Activated effector memory CD4-positive, alpha-beta T cell treated with Interleukin-2 at 50 U/mL for 16 hours (primary cell): Measurements from ENCODE around the gene PALS2.

ENCODE experiments used
- DNase-seq: peaks from one replicate; pipeline ENCODE4 v3.0.0-alpha.2; 2020

Gene PALS2

GRCh38 chr7:24595671-24596418 is 22.6 kb downstream of the PALS2 start:
- no peak for DNase-seq

- DNase-seq, result no peak
Observed at GRCh38 chr7:24597014-24597413, 23.8 kb downstream of the PALS2 start.

- DNase-seq, result no peak
Observed at GRCh38 chr7:24601600-24601999, 28.3 kb downstream of the PALS2 start.

- no peak for DNase-seq
Observed at GRCh38 chr7:24602860-24603456, 29.7 kb downstream of the PALS2 start.

GRCh38 chr7:24604630-24605029 is 31.4 kb downstream of the PALS2 start:
- DNase-seq, result no peak

- no peak for DNase-seq
Observed at GRCh38 chr7:24608504-24608903, 35.3 kb downstream of the PALS2 start.

GRCh38 chr7:24609059-24609458 is 35.8 kb downstream of the PALS2 start:
- DNase-seq, result no peak

- no peak for DNase-seq
Observed at GRCh38 chr7:24609570-24609969, 36.3 kb downstream of the PALS2 start.

- DNase-seq, result no peak
Observed at GRCh38 chr7:24611130-24611529, 37.9 kb downstream of the PALS2 start.

- no peak for DNase-seq
Observed at GRCh38 chr7:24617957-24618616, 44.8 kb downstream of the PALS2 start.

GRCh38 chr7:24619978-24620377 is 46.7 kb downstream of the PALS2 start:
- no peak for DNase-seq

- DNase-seq, result no peak
Observed at GRCh38 chr7:24622646-24623182, 49.5 kb downstream of the PALS2 start.
